ENCODE data around the gene FAM43B. TPM values are rescaled to one million over a fixed set of nuclear protein-coding genes. Genes with fewer than 3 reads are reported as not detected.

Gene FAM43B
- total and polyA plus RNA-seq, 10 of the 15 experiments (the other 5 are each of a cell fraction or from before 2014, with no cell fraction given), result not detected

DNA sequence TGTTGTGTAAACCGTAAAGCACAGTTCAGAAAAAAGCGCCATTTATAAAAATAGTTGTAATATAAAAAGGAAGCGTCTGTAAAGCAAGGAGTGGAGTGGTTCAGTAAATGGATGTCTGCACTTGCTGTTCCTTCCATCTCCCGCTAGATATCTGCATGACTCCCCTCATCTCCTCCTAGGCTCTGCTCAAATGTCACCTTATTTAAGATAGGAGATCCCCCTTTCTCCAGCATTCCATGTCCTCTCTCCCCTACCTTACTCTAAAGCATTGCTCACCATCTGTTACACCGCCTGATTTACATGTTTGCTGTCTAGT, 45.2 kb upstream of the FAM43B start:
- Histone ChIP-seq H2AFZ (ENCODE audit: control insufficient read depth, low read depth, low read length) (peak overlapping the region; percentile 96), H3K4me3 (peak overlapping the region; percentile 97), H3K27ac (ENCODE audit: control insufficient read depth, insufficient read depth) (peak overlapping the region; percentile 79), H3K27me3 (replicated peaks in 1 of 2; ENCODE audit: control insufficient read depth in 2 of 2, insufficient read depth in 2 of 2, low read length in 1 of 2) (no peaks in the 10 kb centered on the region), H3K4me2 (ENCODE audit: control insufficient read depth, insufficient read depth) (peak overlapping the region; percentile 90), H3K9ac (ENCODE audit: control insufficient read depth, insufficient read depth, low read length) (peak overlapping the region; percentile 71), H3K36me3 (ENCODE audit: control insufficient read depth in 2 of 2, insufficient read depth in 2 of 2, low read length in 1 of 2) (peaks cover 0 to 3% of the 10 kb centered on the region in 2 experiments; a peak in 2 of 4 replicates), H3K79me2 (ENCODE audit: control insufficient read depth, insufficient read depth, low read length) (peaks cover 10% of the 10 kb centered on the region), H3K4me1 (ENCODE audit: control insufficient read depth, insufficient read depth, low read length) (no peaks in the 10 kb centered on the region), H3K9me3 (replicated peaks; ENCODE audit: control insufficient read depth, insufficient read depth, low read length) (no peaks in the 10 kb centered on the region), H4K20me1 (ENCODE audit: control insufficient read depth, insufficient read depth) (no peaks in the 10 kb centered on the region)
- in situ Hi-C loops (cut with MboI), result no loop called here
- intact Hi-C loops (cut with micrococcal nuclease; ENCODE audit: unreplicated experiment), result no loop called here
- ChIA-PET RAD21 (ENCODE audit: unreplicated experiment) (no interaction called here), POLR2A (no interaction called here), SMC1A (ENCODE audit: uncharacterized antibody, unreplicated experiment) (no interaction called here), CTCF (interaction anchor here (1.5 kb wide), 1 partner anchor 15 kb away, joined by 5 read pairs; no protein-coding TSS in a partner anchor)
- no peak for TF ChIP-seq EED (IDR thresholded peaks at IDR 0.05; ENCODE audit: low read depth)
- TF ChIP-seq FOXK2 (IDR thresholded peaks at IDR 0.05), result no peak
- TF ChIP-seq WRNIP1 (IDR thresholded peaks at IDR 0.05; ENCODE audit: borderline replicate concordance, low read depth, low read length), result no peak
- TF ChIP-seq RAD51 (IDR thresholded peaks at IDR 0.05), result no peak
- TF ChIP-seq BCL11A (IDR thresholded peaks at IDR 0.05; ENCODE audit: low read depth, low read length), result no peak
- TF ChIP-seq, protein P1, sequence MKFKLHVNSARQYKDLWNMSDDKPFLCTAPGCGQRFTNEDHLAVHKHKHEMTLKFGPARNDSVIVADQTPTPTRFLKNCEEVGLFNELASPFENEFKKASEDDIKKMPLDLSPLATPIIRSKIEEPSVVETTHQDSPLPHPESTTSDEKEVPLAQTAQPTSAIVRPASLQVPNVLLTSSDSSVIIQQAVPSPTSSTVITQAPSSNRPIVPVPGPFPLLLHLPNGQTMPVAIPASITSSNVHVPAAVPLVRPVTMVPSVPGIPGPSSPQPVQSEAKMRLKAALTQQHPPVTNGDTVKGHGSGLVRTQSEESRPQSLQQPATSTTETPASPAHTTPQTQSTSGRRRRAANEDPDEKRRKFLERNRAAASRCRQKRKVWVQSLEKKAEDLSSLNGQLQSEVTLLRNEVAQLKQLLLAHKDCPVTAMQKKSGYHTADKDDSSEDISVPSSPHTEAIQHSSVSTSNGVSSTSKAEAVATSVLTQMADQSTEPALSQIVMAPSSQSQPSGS (IDR thresholded peaks at IDR 0.05; ENCODE audit: low read length), result no peak
- TF ChIP-seq, protein P2, sequence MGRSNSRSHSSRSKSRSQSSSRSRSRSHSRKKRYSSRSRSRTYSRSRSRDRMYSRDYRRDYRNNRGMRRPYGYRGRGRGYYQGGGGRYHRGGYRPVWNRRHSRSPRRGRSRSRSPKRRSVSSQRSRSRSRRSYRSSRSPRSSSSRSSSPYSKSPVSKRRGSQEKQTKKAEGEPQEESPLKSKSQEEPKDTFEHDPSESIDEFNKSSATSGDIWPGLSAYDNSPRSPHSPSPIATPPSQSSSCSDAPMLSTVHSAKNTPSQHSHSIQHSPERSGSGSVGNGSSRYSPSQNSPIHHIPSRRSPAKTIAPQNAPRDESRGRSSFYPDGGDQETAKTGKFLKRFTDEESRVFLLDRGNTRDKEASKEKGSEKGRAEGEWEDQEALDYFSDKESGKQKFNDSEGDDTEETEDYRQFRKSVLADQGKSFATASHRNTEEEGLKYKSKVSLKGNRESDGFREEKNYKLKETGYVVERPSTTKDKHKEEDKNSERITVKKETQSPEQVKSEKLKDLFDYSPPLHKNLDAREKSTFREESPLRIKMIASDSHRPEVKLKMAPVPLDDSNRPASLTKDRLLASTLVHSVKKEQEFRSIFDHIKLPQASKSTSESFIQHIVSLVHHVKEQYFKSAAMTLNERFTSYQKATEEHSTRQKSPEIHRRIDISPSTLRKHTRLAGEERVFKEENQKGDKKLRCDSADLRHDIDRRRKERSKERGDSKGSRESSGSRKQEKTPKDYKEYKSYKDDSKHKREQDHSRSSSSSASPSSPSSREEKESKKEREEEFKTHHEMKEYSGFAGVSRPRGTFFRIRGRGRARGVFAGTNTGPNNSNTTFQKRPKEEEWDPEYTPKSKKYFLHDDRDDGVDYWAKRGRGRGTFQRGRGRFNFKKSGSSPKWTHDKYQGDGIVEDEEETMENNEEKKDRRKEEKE (IDR thresholded peaks at IDR 0.05), result no peak
- no peak for TF ChIP-seq POLR2A (IDR thresholded peaks at IDR 0.05; ENCODE audit: low read depth, low read length)
- TF ChIP-seq, protein P3, sequence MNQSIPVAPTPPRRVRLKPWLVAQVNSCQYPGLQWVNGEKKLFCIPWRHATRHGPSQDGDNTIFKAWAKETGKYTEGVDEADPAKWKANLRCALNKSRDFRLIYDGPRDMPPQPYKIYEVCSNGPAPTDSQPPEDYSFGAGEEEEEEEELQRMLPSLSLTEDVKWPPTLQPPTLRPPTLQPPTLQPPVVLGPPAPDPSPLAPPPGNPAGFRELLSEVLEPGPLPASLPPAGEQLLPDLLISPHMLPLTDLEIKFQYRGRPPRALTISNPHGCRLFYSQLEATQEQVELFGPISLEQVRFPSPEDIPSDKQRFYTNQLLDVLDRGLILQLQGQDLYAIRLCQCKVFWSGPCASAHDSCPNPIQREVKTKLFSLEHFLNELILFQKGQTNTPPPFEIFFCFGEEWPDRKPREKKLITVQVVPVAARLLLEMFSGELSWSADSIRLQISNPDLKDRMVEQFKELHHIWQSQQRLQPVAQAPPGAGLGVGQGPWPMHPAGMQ (IDR thresholded peaks at IDR 0.05; ENCODE audit: borderline replicate concordance), result no peak
- TF ChIP-seq, protein P4, sequence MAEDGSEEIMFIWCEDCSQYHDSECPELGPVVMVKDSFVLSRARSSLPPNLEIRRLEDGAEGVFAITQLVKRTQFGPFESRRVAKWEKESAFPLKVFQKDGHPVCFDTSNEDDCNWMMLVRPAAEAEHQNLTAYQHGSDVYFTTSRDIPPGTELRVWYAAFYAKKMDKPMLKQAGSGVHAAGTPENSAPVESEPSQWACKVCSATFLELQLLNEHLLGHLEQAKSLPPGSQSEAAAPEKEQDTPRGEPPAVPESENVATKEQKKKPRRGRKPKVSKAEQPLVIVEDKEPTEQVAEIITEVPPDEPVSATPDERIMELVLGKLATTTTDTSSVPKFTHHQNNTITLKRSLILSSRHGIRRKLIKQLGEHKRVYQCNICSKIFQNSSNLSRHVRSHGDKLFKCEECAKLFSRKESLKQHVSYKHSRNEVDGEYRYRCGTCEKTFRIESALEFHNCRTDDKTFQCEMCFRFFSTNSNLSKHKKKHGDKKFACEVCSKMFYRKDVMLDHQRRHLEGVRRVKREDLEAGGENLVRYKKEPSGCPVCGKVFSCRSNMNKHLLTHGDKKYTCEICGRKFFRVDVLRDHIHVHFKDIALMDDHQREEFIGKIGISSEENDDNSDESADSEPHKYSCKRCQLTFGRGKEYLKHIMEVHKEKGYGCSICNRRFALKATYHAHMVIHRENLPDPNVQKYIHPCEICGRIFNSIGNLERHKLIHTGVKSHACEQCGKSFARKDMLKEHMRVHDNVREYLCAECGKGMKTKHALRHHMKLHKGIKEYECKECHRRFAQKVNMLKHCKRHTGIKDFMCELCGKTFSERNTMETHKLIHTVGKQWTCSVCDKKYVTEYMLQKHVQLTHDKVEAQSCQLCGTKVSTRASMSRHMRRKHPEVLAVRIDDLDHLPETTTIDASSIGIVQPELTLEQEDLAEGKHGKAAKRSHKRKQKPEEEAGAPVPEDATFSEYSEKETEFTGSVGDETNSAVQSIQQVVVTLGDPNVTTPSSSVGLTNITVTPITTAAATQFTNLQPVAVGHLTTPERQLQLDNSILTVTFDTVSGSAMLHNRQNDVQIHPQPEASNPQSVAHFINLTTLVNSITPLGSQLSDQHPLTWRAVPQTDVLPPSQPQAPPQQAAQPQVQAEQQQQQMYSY (CRISPR knock-in tag; IDR thresholded peaks at IDR 0.05), result no peak
- TF ChIP-seq NR2C1 (IDR thresholded peaks at IDR 0.05), result no peak
- TF ChIP-seq ZNF207 (IDR thresholded peaks at IDR 0.05; ENCODE audit: borderline replicate concordance), result no peak
- no peak for TF ChIP-seq NR2C2 (IDR thresholded peaks at IDR 0.05; ENCODE audit: borderline replicate concordance, control insufficient read depth, insufficient read length, low read depth)
- no peak for TF ChIP-seq SMC3 (IDR thresholded peaks at IDR 0.05; ENCODE audit: borderline replicate concordance, low read length)
- TF ChIP-seq SIX5 (IDR thresholded peaks at IDR 0.05; ENCODE audit: low read depth, low read length, severe bottlenecking), result no peak
- TF ChIP-seq TARDBP (IDR thresholded peaks at IDR 0.05; ENCODE audit: borderline replicate concordance), result no peak
- TF ChIP-seq, protein P5, sequence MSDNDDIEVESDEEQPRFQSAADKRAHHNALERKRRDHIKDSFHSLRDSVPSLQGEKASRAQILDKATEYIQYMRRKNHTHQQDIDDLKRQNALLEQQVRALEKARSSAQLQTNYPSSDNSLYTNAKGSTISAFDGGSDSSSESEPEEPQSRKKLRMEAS (IDR thresholded peaks at IDR 0.05; ENCODE audit: low read depth, low read length), result no peak
- no peak for TF ChIP-seq KDM1A (IDR thresholded peaks at IDR 0.05; ENCODE audit: borderline replicate concordance)
- peak; percentile 47 for ATAC-seq
- BruUV-seq (replicated peaks), result no TSS peak
- FAIRE-seq, result peak; percentile 56
- no peak for DNase-seq (ENCODE audit: low read depth, low spot score)
- 0% methylated on average over 5 of the region's 5 CpGs for WGBS (ENCODE audit: insufficient coverage, insufficient replicate concordance, low lambda C conversion rate, missing lambda C conversion rate)

Data from GM12878 (cell line).